Neuronal stem cell (in vitro differentiated cells): ENCODE measurements around the gene GALM.

Source experiments
- DNase-seq: peaks from one replicate; pipeline ENCODE4 v3.0.0-alpha.2; 2013; ENCODE audit warnings: low spot score
- H2AFZ ChIP-seq: one replicate; pipeline ENCODE4 v1.6.1; 2013; ENCODE audit warnings: mild to moderate bottlenecking, low read length, inconsistent platforms
- H2AK5ac ChIP-seq: 2 replicates; pipeline ENCODE4 v1.6.1; 2013; ENCODE audit warnings: low read depth, mild to moderate bottlenecking, inconsistent platforms, low read length, moderate library complexity, mixed read lengths
- H2BK120ac ChIP-seq: 2 replicates; pipeline ENCODE4 v1.6.1; 2013; ENCODE audit warnings: low read depth, mild to moderate bottlenecking, inconsistent platforms, low read length, moderate library complexity, mixed read lengths
- H2BK12ac ChIP-seq: one replicate; pipeline ENCODE4 v1.6.1; 2013; ENCODE audit warnings: low read length, inconsistent platforms
- H2BK15ac ChIP-seq: 2 replicates; pipeline ENCODE4 v1.6.1; 2013; ENCODE audit warnings: mild to moderate bottlenecking, low read length, inconsistent platforms, mixed read lengths
- H2BK5ac ChIP-seq: one replicate; pipeline ENCODE4 v1.6.1; 2013; ENCODE audit warnings: inconsistent platforms, mild to moderate bottlenecking, low read length, moderate library complexity
- H3K14ac ChIP-seq: one replicate; pipeline ENCODE4 v1.6.1; 2013; ENCODE audit warnings: low read length, inconsistent platforms
- H3K18ac ChIP-seq: 2 replicates; pipeline ENCODE4 v1.6.1; 2013; ENCODE audit warnings: low read length, inconsistent platforms
- H3K23ac ChIP-seq: 2 replicates; pipeline ENCODE4 v1.6.1; 2013; ENCODE audit warnings: low read depth, mild to moderate bottlenecking, mixed read lengths, low read length, inconsistent platforms; ENCODE audit not compliant: poor library complexity
- H3K27ac ChIP-seq: replicated peaks from 3 replicates; pipeline ENCODE4 v1.5.1; 2013; ENCODE audit warnings: low read length, inconsistent platforms
- H3K27me3 ChIP-seq, 3 experiments: 2 replicates each; pipeline ENCODE4 v1.6.1; 2013; ENCODE audit warnings: low read length in 3 of 3, mild to moderate bottlenecking in 2 of 3, inconsistent platforms in 1 of 3, low read depth in 1 of 3, mixed read lengths in 1 of 3, moderate library complexity in 1 of 3; ENCODE audit not compliant: control insufficient read depth in 3 of 3, insufficient read depth in 3 of 3
- H3K36me3 ChIP-seq, 2 donors: replicated peaks in 1 of 2; 2 replicates each; pipeline ENCODE4 v1.6.1; 2013; ENCODE audit warnings: low read length in 2 of 2; ENCODE audit not compliant: control insufficient read depth in 2 of 2, insufficient read depth in 2 of 2
- H3K4ac ChIP-seq: 2 replicates; pipeline ENCODE4 v1.6.1; 2013; ENCODE audit warnings: inconsistent platforms, mild to moderate bottlenecking, low read length, moderate library complexity
- H3K4me1 ChIP-seq, 2 donors: 1 replicate in 1 of 2; 2 replicates in 1 of 2; pipeline ENCODE4 v1.6.1; 2013; ENCODE audit warnings: low read length in 2 of 2, low read depth in 1 of 2; ENCODE audit not compliant: control insufficient read depth in 2 of 2, insufficient read depth in 1 of 2
- H3K4me2 ChIP-seq: one replicate; pipeline ENCODE4 v1.6.1; 2013; ENCODE audit warnings: mild to moderate bottlenecking, low read length, inconsistent platforms; ENCODE audit not compliant: insufficient read depth, poor library complexity, severe bottlenecking
- H3K4me3 ChIP-seq, 2 donors: 2 replicates each; pipeline ENCODE4 v1.5.1; 2013; ENCODE audit warnings: low read length in 2 of 2, mild to moderate bottlenecking in 2 of 2, inconsistent platforms in 1 of 2, moderate library complexity in 1 of 2
- H3K79me1 ChIP-seq: one replicate; pipeline ENCODE4 v1.6.1; 2013; ENCODE audit warnings: low read depth, mild to moderate bottlenecking, inconsistent platforms, low read length, moderate library complexity
- H3K9ac ChIP-seq: one replicate; pipeline ENCODE4 v1.6.1; 2013; ENCODE audit warnings: mild to moderate bottlenecking, low read depth, low read length, inconsistent platforms; ENCODE audit not compliant: poor library complexity
- H3K9me3 ChIP-seq, 2 donors: replicated peaks in 1 of 2; 2 replicates each; pipeline versions ENCODE3 to v1.6.1; 2013; ENCODE audit warnings: low read length in 2 of 2, mild to moderate bottlenecking in 2 of 2, inconsistent platforms in 1 of 2, low read depth in 1 of 2, mixed read lengths in 1 of 2, moderate library complexity in 1 of 2; ENCODE audit not compliant: control insufficient read depth in 2 of 2, insufficient read depth in 1 of 2
- H4K8ac ChIP-seq: one replicate; pipeline ENCODE4 v1.6.1; 2013; ENCODE audit warnings: low read depth, mild to moderate bottlenecking, inconsistent platforms, low read length, moderate library complexity
- H4K91ac ChIP-seq: one replicate; pipeline ENCODE4 v1.6.1; 2013; ENCODE audit warnings: low read length, low read depth, mild to moderate bottlenecking, inconsistent platforms; ENCODE audit not compliant: poor library complexity
- WGBS, 2 donors: extraction: QIAGEN DNeasy Blood & Tissue Kit; methylation state at CpG; one replicate each; pipeline ENCODE4 v1.1.7; 2013; ENCODE audit warnings: missing lambda C conversion rate in 2 of 2, mixed read lengths in 1 of 2; ENCODE audit not compliant: insufficient read length in 2 of 2, insufficient replicate concordance in 1 of 2; ENCODE audit errors: extremely low coverage in 2 of 2; 5-methylcytosine and 5-hydroxymethylcytosine counted together

GALM gene

GRCh38 chr2:38748391-38748790 is 82.5 kb downstream of the GALM start:
- H4K91ac ChIP-seq: no peak overlapping the region
- no peak overlapping the region for H3K4me3 ChIP-seq
- H3K9me3 ChIP-seq: no peaks in the 10 kb centered on the region
- no peak overlapping the region for H3K9ac ChIP-seq
- H3K18ac ChIP-seq: no peak overlapping the region
- no peak overlapping the region for H4K8ac ChIP-seq
- no peak overlapping the region for H3K14ac ChIP-seq
- H2BK5ac ChIP-seq: no peak overlapping the region
- no peak overlapping the region for H2AFZ ChIP-seq
- peaks cover 25 to 69% of the 10 kb centered on the region in 2 donors for H3K36me3 ChIP-seq
- DNase-seq: no peak
- H3K4me2 ChIP-seq: no peak overlapping the region
- no peak overlapping the region for H3K23ac ChIP-seq
- no peak overlapping the region for H2BK15ac ChIP-seq
- no peaks in the 10 kb centered on the region for H3K27me3 ChIP-seq
- no peak overlapping the region for H2BK12ac ChIP-seq
- H3K4ac ChIP-seq: no peak overlapping the region
- no peak overlapping the region for H2AK5ac ChIP-seq
- H2BK120ac ChIP-seq: no peak overlapping the region
- no peak overlapping the region for H3K27ac ChIP-seq
- no peaks in the 10 kb centered on the region for H3K79me1 ChIP-seq
- no CpG with 5 or more reads among the region's 9 CpGs for WGBS, 2 donors
- peaks cover 1 to 20% of the 10 kb centered on the region in 2 donors for H3K4me1 ChIP-seq

- H2BK5ac ChIP-seq: no peak overlapping the region
- H3K4me2 ChIP-seq: no peak overlapping the region
- no peak overlapping the region for H3K4ac ChIP-seq
- H3K9me3 ChIP-seq: no peaks in the 10 kb centered on the region
- no peak overlapping the region for H4K8ac ChIP-seq
- H3K36me3 ChIP-seq: peaks cover 25 to 61% of the 10 kb centered on the region in 2 donors
- no peak overlapping the region for H2BK12ac ChIP-seq
- H3K79me1 ChIP-seq: no peaks in the 10 kb centered on the region
- no peak overlapping the region for H3K9ac ChIP-seq
- no peak overlapping the region for H3K23ac ChIP-seq
- no peak overlapping the region for H2AK5ac ChIP-seq
- no peak for DNase-seq
- peak overlapping the region; percentile 80 to 98 for H3K4me3 ChIP-seq
- H4K91ac ChIP-seq: no peak overlapping the region
- peaks cover 1 to 20% of the 10 kb centered on the region in 2 donors for H3K4me1 ChIP-seq
- no peaks in the 10 kb centered on the region for H3K27me3 ChIP-seq
- no peak overlapping the region for H3K14ac ChIP-seq
- no peak overlapping the region for H2AFZ ChIP-seq
- H3K18ac ChIP-seq: no peak overlapping the region
- no peak overlapping the region for H2BK120ac ChIP-seq
- no peak overlapping the region for H2BK15ac ChIP-seq
- H3K27ac ChIP-seq: no peak overlapping the region
- no CpG with 5 or more reads among the region's 26 CpGs for WGBS, 2 donors
Measured at GRCh38 chr2:38748943-38749804, 83.3 kb downstream of the GALM start.

- Histone ChIP-seq H3K27ac (peak overlapping the region; percentile 91), H3K4ac (peak overlapping the region; percentile 81), H2AK5ac (peak overlapping the region; percentile 43), H3K4me2 (peak overlapping the region; percentile 67), H2BK5ac (peak overlapping the region; percentile 79), H3K18ac (peak overlapping the region; percentile 100), H3K9ac (peak overlapping the region; percentile 99), H4K91ac (no peak overlapping the region), H3K36me3 (peaks cover 19 to 50% of the 10 kb centered on the region in 2 donors), H2BK120ac (no peak overlapping the region), H2AFZ (peak overlapping the region; percentile 57), H3K23ac (peak overlapping the region; percentile 100), H3K79me1 (no peaks in the 10 kb centered on the region), H4K8ac (no peak overlapping the region), H3K27me3 (no peaks in the 10 kb centered on the region), H3K4me1 (peaks cover 1 to 20% of the 10 kb centered on the region in 2 donors), H2BK12ac (no peak overlapping the region), H3K9me3 (no peaks in the 10 kb centered on the region), H3K14ac (no peak overlapping the region), H2BK15ac (no peak overlapping the region), H3K4me3 (peak overlapping the region; percentile 80 to 98)
- WGBS, 2 donors: no CpG with 5 or more reads among the region's 59 CpGs
- peak; percentile 9 for DNase-seq
Measured at GRCh38 chr2:38750011-38750890, 84.3 kb downstream of the GALM start.
